HuH-7 (cell line): ENCODE measurements around the gene SRPK2.
"Not testable (repeated sequence)": the region's sequence is repeated elsewhere in the genome, so short reads cannot be mapped to it uniquely, and the experiment has no call there.

Experiments used
- DNase-seq: peaks from one replicate; pipeline ENCODE4 v3.0.0; 2011; ENCODE audit warnings: low spot score

SRPK2 gene

DNA sequence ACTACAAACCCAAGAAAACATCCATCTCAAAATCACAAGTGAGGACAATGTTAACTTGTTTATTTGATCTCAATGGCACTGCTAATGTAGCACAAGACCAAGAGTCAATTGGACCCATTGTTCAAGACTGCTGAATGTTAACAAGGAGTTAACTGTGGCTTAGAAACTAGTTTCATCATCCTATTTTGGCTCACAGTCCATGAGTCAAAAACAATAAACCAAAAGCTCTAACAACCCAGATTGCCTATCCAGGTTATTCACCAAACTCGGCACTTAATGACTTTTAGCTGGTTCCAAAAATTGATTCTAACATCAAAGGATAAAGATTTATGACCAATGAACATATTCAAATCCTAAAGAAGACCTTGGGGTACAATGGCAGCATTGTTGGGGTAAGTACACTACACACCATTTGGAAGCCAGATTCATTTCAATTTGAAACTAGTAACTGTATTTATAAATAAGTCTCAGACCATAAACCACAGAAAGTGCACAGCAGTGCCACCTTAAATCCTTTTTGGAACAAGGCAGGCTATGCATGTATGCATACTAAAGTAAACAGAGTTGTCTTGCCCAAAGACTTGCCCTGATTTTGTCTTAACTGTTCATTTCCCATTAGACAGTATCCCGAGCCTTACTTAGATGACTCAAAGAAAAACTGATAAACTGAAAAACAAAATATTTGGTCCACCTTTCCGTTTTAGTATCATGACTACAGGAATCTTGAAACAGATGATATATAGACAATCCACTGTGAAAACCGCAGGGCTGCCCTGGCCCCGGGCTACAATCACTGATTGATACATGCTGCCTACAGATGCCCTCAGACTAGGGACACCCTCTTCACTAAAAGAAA is 84.5 kb downstream of the SRPK2 start:
- peak; percentile 55 for DNase-seq

DNA sequence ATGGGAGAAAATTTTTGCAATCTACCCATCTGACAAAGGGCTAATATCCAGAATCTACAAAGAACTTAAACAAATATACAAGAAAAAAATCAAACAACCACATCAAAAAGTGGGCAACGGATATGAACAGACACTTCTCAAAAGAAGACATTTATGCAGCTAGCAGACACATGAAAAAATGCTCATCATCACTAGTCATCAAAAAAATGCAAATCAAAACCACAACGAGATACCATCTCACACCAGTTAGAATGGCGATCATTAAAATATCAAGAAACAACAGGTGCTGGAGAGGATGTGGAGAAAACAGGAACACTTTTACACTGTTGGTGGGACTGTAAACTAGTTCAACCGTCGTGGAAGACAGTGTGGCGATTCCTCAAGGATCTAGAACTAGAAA is 88.1 kb downstream of the SRPK2 start:
- DNase-seq, result not testable (repeated sequence)

DNA sequence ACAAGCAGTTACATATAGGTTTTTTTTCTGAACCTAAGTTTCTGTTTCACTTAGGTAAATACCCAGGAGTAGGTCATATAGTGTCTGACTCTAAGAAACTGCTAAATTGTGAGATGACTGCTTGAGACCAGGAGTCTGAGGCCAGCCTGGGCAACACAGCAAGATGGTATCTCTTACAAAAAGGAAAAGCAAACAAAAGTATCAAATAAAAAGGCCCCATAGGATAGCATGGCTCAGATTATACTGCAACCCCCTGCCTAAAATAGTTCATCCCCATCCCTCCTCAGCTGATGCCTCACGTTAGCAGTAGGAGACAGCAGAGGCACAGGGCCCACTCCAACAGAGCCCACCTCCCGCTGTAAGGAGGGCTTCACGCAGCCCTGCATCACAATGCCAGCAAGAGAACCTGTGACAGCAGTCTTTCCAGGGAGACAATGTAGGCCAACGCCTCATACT is 90.3 kb downstream of the SRPK2 start:
- DNase-seq, result no peak

DNA sequence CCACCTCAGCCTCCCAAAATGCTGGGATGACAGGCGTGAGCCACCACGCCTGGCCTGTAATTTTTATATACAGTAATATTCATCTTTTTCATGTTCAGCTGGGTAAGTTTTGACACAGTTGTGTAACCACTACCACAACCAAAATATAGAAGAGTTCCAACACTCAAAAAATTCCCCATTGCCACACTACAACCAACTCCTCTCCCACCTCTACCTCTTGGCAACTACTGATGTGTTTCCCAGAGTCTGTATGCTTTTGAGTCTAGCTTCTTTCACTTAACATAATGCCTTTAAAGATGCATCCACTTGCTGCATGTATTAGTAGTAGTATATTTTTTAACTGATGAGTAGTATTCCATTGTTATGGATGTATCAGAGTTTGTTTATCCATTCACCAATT is 90.7 kb downstream of the SRPK2 start:
- DNase-seq, result no peak

DNA sequence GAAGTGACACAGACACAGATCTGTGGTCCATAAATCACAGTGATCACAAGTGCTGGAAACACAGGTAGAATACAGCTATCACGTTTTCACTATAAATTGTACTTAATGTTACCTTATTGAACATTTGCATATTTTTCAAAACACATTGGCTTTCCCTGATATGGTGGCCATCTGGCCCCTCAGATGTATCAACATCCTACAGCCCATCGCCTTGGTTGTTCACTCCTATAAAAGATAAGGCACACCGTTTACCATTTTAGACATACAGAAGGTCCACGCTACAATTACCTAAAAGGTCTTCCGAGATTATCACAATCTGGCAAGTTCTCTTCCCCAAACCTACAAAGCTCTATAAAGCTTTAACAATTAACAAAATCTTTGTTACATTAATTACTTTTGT is 91.4 kb downstream of the SRPK2 start:
- no peak for DNase-seq

DNA sequence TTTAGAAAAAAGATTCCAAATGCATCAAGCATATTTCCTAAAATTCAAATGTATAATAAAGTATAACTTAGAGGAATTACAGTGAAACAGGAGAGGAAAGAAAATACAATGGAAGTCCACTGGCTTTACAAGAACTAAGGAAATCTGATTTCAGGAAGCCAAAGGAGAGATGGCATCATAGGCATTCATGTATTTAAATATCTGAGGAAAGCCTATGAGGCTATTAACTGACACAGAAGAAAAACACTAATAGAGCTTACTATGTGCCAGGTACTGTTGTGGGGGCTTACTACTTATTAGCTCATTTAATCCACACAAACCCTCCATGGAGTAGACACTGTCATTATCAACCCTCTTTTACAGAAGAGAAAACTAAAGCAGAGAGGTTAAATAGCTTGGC is 92.2 kb downstream of the SRPK2 start:
- no peak for DNase-seq

DNA sequence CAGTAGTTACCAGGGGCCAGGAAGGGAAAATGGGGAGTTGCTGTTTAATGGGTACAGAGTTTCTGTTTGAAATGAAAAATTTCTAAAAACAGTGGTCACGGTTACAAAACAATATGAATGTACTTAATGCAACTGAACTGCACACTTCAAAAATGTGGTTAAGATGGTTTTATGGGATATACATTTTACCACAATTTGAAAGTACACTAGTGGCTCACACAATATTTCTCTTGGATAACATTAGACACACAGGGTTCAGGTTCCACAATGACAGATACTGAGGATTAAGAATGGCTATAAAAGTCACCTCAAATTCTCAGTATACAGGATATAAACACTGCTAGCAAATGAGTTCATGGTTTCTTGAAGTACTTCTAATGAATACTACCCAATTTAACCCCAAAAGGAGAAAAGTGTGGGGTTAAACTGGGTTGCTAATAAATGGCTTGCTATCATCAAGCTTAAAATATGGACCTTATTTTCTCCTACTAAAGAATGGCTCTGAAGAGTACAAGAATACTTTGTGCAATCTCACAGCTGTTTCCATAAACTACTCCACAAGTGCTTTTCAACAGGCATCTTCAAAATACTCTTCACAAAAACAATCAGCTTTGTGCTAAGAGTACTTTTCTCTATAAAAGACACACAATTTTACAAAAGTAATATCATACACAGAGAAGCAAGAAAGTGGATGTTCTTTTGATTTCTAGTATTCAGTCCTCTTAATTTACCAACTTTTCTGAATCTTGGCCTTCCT is 92.9 kb downstream of the SRPK2 start:
- no peak for DNase-seq

DNA sequence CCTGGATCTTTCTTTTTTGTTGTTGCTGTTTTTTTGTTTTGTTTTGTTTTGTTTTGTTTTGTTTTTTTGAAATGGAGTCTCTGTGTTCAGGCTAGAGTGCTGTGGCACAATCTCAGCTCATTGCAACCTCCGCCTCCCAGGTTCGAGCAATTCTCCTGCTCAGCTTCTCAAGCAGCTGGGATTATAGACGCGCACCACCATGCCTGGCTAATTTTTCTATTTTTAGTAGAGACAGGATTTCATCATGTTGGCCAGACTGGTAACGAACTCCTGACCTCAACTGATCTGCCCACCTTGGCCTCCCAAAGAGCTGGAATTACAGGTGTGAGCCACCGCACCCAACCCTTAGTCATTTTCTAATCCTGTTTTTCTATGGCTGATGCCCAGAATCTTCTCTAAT is 94.2 kb downstream of the SRPK2 start:
- DNase-seq, result not testable (repeated sequence)

DNA sequence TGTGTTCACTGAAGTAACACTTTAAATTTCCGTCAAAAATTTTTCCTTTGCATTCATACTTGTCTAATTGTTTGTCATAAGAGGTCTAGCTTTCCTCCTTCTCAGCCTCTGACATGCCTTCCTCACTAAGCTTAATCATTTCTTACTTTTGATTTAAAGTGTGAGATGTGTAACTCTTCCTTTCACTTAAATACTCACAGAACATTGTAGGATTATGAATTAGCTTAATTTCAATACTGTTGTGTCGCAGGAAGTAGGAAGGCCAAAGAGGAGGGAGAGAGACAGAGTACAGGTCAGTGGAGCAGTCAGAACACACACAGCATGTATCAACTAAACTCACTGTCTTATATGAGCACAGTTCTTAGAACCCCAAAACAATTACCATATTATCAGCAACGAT is 99.0 kb downstream of the SRPK2 start:
- DNase-seq, result no peak

DNA sequence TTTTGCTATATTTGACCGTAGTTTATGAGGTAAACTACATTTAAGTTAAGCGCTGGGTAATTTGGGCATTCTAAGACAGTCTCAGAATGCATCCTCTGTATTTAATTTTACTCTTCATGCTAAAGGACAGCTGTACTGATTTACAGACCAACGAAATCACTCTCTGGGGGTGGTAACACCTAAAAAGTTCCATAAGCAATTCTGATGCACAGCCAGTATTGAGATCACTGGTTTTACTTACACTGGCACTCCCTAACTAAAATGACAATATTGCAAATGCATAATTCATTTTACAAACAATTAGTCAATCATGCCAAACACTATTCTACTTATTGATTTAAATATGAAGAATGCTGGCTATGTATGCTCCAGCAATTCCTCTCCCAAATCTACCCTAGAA is 102.3 kb downstream of the SRPK2 start:
- DNase-seq, result no peak

DNA sequence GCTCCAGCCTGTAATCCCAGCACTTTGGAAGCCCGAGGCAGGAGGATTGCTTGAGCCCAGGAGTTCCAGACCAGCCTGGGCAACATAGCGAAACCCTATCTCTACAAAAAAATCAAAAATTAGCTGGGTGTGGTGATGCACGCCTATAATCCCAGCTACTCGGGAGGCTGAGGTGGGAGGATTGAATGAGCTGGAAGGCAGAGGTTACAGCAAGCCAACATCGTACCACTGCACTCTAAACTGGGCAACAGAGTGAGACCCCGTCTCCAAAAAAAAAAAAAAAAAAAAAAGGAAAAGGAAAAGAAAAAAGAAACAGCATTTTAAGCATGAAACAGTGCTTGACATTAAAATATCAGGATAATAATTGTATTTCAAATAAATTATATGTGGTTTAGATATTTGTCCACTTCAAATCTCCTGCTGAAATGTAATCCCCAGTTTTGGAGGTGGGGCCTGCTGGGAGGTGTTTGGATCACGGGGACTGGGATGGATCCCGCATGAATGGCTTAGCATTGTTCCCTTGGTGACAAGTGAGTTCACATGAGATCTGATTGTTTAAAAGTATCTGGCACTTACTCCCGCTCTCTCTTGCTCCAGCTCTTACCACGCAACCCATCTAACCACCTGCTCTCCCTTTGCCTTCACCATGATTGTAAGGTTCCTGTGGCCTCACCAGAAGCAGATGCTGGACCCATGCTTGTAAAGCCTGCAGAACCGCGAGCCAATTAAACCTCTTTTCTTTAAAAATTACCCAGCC is 103.4 kb downstream of the SRPK2 start:
- no peak for DNase-seq

DNA sequence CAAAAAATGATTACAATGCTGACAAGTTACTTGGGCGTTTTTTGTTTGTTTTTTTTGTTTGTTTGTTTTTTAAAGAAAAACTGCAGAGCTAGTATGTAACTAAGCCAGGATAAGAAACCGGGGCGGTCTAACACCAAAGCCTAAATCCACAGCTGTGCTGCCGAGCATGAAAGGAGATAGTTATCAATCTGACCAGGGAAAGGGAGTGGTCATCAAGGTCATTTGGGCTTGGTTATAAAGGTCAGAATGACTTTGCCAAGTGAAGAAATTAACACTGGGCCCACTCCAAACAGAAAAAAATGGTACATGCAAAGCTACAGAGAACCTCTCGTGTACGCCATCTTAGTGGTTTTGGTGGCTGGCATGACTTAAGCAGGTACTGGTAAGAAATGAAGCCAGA is 104.7 kb downstream of the SRPK2 start:
- no peak for DNase-seq

DNA sequence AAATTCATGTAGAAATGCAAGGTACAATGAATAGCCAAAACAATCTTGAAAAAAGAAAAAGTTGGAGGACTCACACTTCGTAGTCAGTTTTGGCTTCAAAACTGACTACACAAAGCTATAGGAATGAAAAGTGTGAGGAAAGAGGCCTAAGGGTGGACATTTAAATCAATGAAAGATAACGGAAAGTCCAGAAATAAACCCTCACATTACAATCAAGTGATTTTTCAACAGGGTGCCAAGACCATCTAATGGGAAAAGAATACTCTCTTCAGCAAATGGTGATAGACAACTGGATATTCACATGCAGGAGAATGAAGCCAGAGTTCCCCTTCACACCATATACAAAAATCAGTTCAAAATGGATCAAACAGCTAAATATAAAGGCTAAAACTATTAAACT is 106.8 kb downstream of the SRPK2 start:
- DNase-seq, result no peak

DNA sequence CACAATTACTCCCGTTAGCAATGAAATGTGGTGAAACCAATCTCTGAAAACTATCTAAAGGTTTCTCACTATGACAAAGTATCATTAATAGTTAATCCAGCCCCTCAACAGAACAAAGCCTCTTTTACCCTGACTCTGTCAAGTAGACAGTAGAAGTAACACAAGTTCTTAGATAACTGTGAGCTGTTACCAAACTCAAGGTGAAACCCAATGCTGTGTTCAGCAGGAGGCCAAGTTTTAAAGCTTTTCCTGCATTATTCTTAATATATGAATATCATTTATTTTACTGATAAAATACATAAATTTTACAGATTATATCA is 109.1 kb downstream of the SRPK2 start:
- no peak for DNase-seq

DNA sequence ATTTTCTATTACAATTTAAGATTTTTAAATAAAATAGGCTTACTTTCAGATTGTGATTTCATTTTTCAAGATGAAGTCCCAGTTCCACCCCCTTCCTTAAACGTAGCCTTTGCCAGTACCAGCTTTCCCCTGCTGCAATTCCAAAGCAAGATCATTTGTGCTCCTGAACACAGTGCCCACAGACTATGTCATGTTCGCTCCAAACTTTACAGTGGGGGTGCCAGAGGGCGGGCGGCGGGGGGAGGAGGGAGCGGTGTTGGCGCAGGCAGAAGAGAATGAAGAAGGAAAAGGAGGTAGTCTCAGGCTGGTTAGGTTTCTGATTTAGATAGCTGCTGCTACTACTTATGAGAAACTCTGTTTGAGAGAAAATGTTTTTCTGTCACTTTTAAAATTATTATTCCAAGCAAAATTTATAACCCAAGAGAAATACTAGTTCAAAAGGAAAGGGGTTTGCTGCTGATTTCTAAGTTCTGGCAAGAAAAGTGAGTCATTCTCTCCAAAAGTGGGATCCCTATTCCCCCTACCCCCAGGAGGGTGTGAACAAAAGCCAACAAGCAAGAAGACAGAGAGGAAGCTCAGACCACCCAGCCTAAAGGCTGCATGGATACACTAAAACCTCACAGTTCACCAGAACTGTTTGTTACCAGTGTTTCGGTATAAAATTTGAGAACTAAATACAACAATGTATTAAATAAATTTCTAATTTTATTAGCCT is 109.6 kb downstream of the SRPK2 start:
- DNase-seq, result no peak

DNA sequence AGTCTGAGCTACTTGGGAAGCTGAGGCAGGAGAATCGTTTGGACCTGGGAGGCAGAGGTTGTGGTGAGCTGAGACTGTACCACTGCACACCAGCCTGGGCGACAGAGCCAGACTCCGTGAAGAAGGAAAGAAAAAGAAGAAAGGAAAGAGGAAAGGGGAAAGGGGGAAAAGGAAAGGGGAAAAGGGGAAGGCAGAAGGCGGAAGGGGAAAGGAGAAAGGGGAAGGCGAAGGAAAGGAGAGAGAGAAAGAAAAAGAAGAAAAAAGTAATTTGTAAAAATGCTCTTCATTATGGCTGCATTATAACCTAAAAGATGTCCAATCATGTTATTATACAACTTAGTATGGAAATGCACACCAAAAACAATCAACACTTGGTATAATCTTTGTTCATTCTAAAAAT is 110.2 kb downstream of the SRPK2 start:
- no peak for DNase-seq

DNA sequence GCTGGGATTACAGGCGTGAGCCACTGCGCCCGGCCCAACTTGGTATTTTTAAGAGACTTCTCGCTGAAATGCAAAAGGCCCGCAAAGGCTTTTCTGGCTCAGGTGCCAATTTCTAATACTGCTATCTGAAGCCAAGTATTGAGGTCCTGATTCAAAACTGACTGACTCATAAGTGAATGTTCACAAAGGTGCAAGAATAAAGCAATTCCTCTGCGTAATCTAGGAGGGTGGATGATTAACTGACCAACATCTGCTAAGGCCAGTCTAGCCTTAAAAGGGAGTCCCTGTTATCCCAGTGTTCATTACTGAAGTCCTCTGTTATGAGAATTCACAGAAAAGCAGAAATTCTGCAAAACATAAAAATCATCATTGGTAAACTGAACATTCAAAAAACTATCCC is 111.4 kb downstream of the SRPK2 start:
- DNase-seq, result no peak

DNA sequence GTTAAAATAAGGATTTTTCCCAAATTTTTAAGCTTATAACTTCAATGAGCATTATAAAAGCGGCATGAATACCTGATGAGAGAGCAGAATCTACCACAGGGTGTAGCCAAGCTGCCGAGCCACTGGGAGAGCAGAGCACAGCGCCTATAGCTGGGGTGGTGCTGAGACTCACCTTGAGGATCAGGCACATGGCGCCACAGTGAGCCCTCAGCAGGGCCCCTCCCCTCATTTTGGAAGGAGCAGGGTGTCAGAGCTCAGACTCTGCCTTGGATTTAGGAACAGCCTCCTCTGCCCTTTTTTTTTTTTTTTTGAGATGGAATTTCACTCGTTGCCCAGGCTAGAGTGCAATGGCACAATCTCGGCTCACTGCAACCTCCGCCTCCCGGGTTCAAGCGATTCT is 118.6 kb downstream of the SRPK2 start:
- no peak for DNase-seq

DNA sequence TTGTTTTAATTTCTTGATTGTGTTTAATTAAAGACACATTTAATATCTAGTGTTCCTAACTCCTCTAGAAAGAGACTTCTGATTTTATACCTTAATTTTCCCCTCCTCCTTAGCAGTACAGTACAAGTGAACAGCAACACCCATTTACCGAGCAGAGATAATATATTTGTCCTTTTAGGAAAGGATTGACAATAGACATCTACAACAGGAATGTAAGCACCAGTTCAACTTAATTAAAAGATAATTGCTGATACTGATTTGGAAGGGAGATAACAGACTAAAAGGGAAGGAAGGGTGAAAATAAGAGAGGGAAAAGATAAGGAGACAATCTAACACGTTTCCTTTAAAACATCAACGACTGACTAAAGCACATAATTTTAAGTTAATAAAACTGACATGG is 119.3 kb downstream of the SRPK2 start:
- DNase-seq, result no peak

DNA sequence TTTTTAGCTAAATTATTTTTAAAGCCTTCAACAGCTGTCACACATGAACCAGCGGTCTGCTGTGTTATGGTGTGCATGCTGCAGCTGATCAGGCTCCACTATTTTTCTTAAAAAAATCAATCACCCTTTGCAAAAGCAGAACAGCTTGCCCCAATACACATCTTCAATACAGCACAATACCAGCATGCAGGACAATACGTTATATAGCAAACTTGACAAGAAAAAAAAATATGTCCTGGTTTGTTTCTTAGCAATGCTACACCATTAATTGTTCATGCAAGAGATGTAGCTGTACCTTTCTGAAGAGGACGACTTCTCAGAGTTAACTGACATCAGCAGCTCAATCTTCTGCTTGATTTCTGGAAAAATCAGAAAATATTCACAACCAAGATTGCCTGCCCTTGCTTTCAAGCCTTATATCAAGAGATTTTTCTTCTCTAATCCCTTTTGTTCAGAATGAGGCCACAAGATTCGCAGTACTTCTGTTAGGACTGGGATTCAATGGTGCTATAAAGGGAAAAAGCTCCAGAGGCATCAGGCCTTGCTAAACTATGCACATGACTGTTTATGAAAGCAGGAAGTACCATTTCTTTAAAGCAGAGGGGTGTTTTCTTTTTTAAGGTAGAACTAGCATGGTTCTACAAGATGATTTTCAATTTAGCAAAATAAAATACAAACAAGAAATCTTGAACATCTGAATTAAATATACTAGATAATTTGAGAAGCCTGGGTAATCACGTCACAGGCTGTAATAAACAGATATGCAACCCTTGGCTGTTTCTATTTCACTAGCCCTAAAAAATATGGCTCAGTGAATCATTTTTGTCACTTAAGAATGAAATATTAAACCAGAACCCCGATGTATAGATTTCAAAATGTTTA is 120.0 kb downstream of the SRPK2 start:
- DNase-seq, result peak; percentile 34

DNA sequence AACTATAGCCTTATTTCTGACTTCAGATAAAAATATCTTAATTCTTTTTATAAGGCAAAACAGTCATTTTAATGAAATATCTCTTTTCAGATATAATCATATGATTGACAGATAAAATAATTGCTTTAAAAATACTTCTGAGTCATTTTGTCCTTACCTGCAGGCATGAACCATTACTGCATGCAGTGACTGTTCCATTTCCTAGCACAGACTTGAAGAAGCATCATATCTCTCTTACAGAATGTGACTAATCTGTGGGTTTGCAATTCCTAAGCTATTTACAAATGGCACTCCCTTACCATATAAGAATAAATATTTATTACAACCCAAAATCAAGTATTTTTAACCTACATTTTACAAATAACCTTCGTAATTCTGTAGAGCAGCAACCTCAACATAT is 120.7 kb downstream of the SRPK2 start:
- DNase-seq, result no peak
